ENCODE results near the gene PDE12.

PDE12 gene

DNA sequence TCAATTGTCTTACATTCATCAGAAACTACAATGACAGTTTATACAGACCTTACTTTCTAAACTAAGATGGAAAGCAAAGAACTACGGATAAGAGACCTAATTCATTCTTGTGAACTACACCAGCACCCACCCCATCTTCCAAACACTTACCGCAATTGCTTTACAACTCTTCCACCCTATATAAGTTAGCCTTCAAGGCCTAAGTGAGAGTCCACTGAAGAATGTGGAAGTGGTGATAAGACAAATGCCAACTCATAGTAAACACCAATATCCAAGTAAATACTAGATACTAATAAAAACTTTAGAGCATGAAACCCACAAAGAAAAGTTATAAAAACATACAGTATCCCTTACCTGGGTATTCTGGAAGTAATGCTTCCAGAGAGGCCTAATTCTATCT lies 27.5 kb downstream of the PDE12 start:
- Histone ChIP-seq H3K4me3 (ENCODE audit: low read length in 2 of 2) (no peak overlapping the region), H3K36me3 (ENCODE audit: control insufficient read depth in 2 of 2, insufficient read depth in 2 of 2, low read length in 2 of 2) (peaks cover 0 to 21% of the 10 kb centered on the region in 2 donors), H3K9ac (ENCODE audit: low read depth in 1 of 2, low read length in 2 of 2) (no peak overlapping the region), H3K27ac (ENCODE audit: low read depth in 2 of 2, low read length in 2 of 2) (peak overlapping the region; percentile 62 to 75), H3K27me3 (ENCODE audit: control insufficient read depth in 2 of 2, insufficient read depth in 2 of 2, low read length in 2 of 2) (no peaks in the 10 kb centered on the region), H3K9me3 (ENCODE audit: control insufficient read depth in 2 of 2, low read length in 2 of 2) (no peaks in the 10 kb centered on the region), H3K4me1 (ENCODE audit: control insufficient read depth in 2 of 2, insufficient read depth in 2 of 2, low read length in 2 of 2) (peaks cover 2 to 35% of the 10 kb centered on the region in 2 donors)

DNA sequence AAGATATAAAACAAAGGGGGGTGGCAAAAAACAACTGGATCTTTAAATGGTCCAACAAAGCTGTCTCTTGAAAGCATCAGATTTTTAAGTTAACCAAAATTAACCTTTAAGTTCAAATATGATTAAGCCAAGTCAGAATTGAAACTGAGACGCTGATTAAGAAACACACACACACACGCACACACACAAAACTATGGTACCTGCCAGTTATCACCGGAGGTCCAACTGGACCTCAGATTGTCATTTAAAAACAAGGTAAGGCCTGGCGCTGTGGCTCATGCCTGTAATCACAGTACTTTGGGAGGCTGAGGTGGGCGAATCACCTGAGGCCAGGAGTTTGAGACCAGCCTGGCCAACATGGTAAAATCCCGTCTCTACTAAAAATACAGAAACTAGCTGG lies 30.7 kb downstream of the PDE12 start:
- Histone ChIP-seq H3K9me3 (ENCODE audit: control insufficient read depth in 2 of 2, low read length in 2 of 2) (no peaks in the 10 kb centered on the region), H3K27ac (ENCODE audit: low read depth in 2 of 2, low read length in 2 of 2) (no peak overlapping the region), H3K9ac (ENCODE audit: low read depth in 1 of 2, low read length in 2 of 2) (no peak overlapping the region), H3K27me3 (ENCODE audit: control insufficient read depth in 2 of 2, insufficient read depth in 2 of 2, low read length in 2 of 2) (no peaks in the 10 kb centered on the region), H3K4me3 (ENCODE audit: low read length in 2 of 2) (no peak overlapping the region), H3K36me3 (ENCODE audit: control insufficient read depth in 2 of 2, insufficient read depth in 2 of 2, low read length in 2 of 2) (peaks cover 0 to 12% of the 10 kb centered on the region in 2 donors), H3K4me1 (ENCODE audit: control insufficient read depth in 2 of 2, insufficient read depth in 2 of 2, low read length in 2 of 2) (peaks cover 2 to 20% of the 10 kb centered on the region in 2 donors)

DNA sequence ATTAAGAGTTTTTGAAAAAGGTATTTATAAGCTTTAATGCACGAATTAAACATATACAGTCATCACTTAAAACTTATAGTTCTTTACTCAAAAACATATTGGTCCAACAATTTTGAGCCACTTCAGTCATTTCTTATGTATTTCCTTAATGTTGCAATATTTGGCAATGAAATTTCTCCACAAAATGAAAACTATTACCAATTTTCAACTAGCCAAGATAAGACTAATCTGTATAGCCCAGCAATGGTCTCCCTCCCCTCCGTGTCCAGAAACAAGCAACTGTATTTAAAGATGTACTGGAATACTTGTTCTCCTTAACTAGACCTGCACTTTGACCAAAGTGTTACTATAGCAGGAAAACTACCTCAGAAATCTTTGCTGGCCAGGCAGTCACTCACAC lies 31.8 kb downstream of the PDE12 start:
- Histone ChIP-seq H3K27ac (ENCODE audit: low read depth in 2 of 2, low read length in 2 of 2) (no peak overlapping the region), H3K4me1 (ENCODE audit: control insufficient read depth in 2 of 2, insufficient read depth in 2 of 2, low read length in 2 of 2) (peaks cover 2 to 25% of the 10 kb centered on the region in 2 donors)

DNA sequence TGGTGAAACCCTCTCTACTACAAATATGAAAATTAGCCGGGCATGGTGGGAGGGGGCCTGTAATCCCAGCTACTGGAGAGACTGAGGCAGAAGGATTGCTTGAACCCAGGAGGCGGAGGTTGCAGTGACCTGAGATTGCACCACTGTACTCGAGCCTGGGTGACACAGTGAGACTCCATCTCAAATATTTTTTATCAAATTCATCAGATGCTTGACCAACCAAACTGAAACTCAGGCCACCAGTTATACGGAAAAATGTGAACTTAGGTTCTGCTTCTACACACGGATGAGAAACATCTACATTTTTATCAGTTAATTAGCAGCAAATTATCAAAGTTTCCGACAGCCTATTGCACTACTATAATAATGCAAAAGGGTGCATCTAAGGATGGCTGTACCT lies 36.2 kb downstream of the PDE12 start:
- H3K4me3 ChIP-seq (ENCODE audit: low read length in 2 of 2) = no peak overlapping the region
- no peak overlapping the region for H3K27ac ChIP-seq (ENCODE audit: low read depth in 2 of 2, low read length in 2 of 2)
- no peak overlapping the region for H3K9ac ChIP-seq (ENCODE audit: low read depth in 1 of 2, low read length in 2 of 2)
- H3K27me3 ChIP-seq (ENCODE audit: control insufficient read depth in 2 of 2, insufficient read depth in 2 of 2, low read length in 2 of 2) = no peaks in the 10 kb centered on the region
- H3K9me3 ChIP-seq (ENCODE audit: control insufficient read depth in 2 of 2, low read length in 2 of 2) = no peaks in the 10 kb centered on the region
- peaks cover 3 to 24% of the 10 kb centered on the region in 2 donors for H3K4me1 ChIP-seq (ENCODE audit: control insufficient read depth in 2 of 2, insufficient read depth in 2 of 2, low read length in 2 of 2)
- peaks cover 3 to 5% of the 10 kb centered on the region in 2 donors for H3K36me3 ChIP-seq (ENCODE audit: control insufficient read depth in 2 of 2, insufficient read depth in 2 of 2, low read length in 2 of 2)

More for the DNA sequence above, 31.8 kb downstream of the PDE12 start:
- H3K9me3 ChIP-seq (ENCODE audit: control insufficient read depth in 2 of 2, low read length in 2 of 2) = no peaks in the 10 kb centered on the region
- H3K36me3 ChIP-seq (ENCODE audit: control insufficient read depth in 2 of 2, insufficient read depth in 2 of 2, low read length in 2 of 2) = peaks cover 0 to 13% of the 10 kb centered on the region in 2 donors
- no peak overlapping the region for H3K9ac ChIP-seq (ENCODE audit: low read depth in 1 of 2, low read length in 2 of 2)
- no peaks in the 10 kb centered on the region for H3K27me3 ChIP-seq (ENCODE audit: control insufficient read depth in 2 of 2, insufficient read depth in 2 of 2, low read length in 2 of 2)
- H3K4me3 ChIP-seq (ENCODE audit: low read length in 2 of 2) = no peak overlapping the region

DNA sequence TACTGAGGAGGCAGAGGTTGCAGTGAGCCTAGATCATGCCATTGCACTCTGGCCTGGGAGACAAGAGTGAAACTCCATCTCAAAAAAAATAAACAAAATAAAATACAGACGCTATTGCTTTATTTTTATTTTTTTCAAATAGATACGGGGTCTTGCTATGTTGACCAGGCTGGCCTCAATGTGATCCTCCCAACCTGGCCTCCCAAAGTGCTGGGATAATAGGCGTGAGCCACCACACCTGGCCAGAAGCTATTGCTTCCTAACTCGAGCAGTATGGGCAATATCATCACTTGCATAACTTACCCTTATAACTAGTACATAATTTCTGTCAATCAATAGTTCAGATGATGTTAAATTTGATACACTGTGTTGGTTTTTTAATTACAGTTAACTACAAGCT lies 38.1 kb downstream of the PDE12 start:
- Histone ChIP-seq H3K4me1 (ENCODE audit: control insufficient read depth in 2 of 2, insufficient read depth in 2 of 2, low read length in 2 of 2) (peaks cover 3 to 23% of the 10 kb centered on the region in 2 donors), H3K9me3 (ENCODE audit: control insufficient read depth in 2 of 2, low read length in 2 of 2) (no peaks in the 10 kb centered on the region), H3K4me3 (ENCODE audit: low read length in 2 of 2) (peak overlapping the region in 1 of 2 donors; percentile 29), H3K36me3 (ENCODE audit: control insufficient read depth in 2 of 2, insufficient read depth in 2 of 2, low read length in 2 of 2) (peaks cover 3% of the 10 kb centered on the region in 2 donors), H3K9ac (ENCODE audit: low read depth in 1 of 2, low read length in 2 of 2) (no peak overlapping the region), H3K27me3 (ENCODE audit: control insufficient read depth in 2 of 2, insufficient read depth in 2 of 2, low read length in 2 of 2) (no peaks in the 10 kb centered on the region), H3K27ac (ENCODE audit: low read depth in 2 of 2, low read length in 2 of 2) (no peak overlapping the region)

DNA sequence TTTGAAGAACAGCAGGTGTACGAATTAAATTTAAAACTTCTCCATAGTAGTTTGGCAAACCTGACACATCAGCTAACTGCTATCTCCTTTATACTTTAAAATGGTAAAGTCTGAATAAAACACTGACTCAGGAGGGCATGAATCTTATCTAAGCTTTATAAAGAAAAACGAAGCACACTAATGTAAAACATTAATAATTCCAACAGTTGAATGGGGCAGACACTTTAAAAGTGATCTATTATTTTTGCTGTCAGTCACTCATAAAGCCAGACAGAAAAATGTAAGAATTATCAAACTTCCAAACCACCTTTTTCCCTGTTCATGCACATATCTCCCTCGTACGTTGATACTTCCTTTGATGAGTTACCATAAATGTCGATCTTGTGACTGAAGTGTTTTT lies 38.5 kb downstream of the PDE12 start:
- Histone ChIP-seq H3K27ac (ENCODE audit: low read depth in 2 of 2, low read length in 2 of 2) (peak overlapping the region in 1 of 2 donors; percentile 99), H3K27me3 (ENCODE audit: control insufficient read depth in 2 of 2, insufficient read depth in 2 of 2, low read length in 2 of 2) (no peaks in the 10 kb centered on the region), H3K4me3 (ENCODE audit: low read length in 2 of 2) (peak overlapping the region; percentile 98 to 100), H3K36me3 (ENCODE audit: control insufficient read depth in 2 of 2, insufficient read depth in 2 of 2, low read length in 2 of 2) (peaks cover 2 to 3% of the 10 kb centered on the region in 2 donors), H3K9ac (ENCODE audit: low read depth in 1 of 2, low read length in 2 of 2) (peak overlapping the region in 1 of 2 donors; percentile 99), H3K4me1 (ENCODE audit: control insufficient read depth in 2 of 2, insufficient read depth in 2 of 2, low read length in 2 of 2) (peaks cover 3 to 24% of the 10 kb centered on the region in 2 donors), H3K9me3 (ENCODE audit: control insufficient read depth in 2 of 2, low read length in 2 of 2) (no peaks in the 10 kb centered on the region)

DNA sequence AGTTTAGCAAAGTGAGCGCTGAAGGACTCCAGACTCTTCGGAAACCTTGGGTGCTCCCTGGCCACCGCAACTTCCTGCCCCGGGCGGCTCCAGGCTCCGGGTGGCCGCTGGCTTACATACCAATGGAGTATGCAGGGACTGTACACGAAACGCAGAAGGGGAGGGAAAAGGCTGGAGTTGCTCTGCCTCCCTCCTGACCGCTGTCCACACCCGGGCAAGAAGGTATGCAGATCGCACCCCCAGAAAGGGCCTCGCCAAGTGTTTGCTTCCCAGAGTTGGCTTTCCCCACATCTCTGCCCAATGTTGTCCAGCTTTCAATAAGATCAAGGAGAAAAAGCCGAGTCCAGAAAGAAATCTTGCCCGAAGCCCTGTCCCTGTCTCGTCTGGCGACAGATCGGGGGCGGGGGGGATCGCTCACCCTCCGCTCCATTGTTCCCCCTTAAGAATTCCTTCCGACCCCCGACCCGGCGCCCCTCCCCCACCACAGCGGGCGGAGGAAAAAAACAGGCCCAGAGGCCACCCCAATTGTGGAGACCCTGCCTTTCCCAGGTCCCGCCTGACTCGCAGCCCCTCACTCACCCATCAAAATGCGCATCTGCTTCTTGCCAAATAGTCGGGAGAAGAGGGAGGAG lies 40.5 kb downstream of the PDE12 start:
- Histone ChIP-seq H3K36me3 (ENCODE audit: control insufficient read depth in 2 of 2, insufficient read depth in 2 of 2, low read length in 2 of 2) (peaks cover 3 to 5% of the 10 kb centered on the region in 2 donors), H3K9ac (ENCODE audit: low read depth in 1 of 2, low read length in 2 of 2) (peak overlapping the region; percentile 99 to 100), H3K4me1 (ENCODE audit: control insufficient read depth in 2 of 2, insufficient read depth in 2 of 2, low read length in 2 of 2) (peaks cover 3 to 24% of the 10 kb centered on the region in 2 donors), H3K4me3 (ENCODE audit: low read length in 2 of 2) (peak overlapping the region; percentile 98 to 100), H3K9me3 (ENCODE audit: control insufficient read depth in 2 of 2, low read length in 2 of 2) (no peaks in the 10 kb centered on the region), H3K27me3 (ENCODE audit: control insufficient read depth in 2 of 2, insufficient read depth in 2 of 2, low read length in 2 of 2) (no peaks in the 10 kb centered on the region), H3K27ac (ENCODE audit: low read depth in 2 of 2, low read length in 2 of 2) (peak overlapping the region; percentile 99 to 100)

DNA sequence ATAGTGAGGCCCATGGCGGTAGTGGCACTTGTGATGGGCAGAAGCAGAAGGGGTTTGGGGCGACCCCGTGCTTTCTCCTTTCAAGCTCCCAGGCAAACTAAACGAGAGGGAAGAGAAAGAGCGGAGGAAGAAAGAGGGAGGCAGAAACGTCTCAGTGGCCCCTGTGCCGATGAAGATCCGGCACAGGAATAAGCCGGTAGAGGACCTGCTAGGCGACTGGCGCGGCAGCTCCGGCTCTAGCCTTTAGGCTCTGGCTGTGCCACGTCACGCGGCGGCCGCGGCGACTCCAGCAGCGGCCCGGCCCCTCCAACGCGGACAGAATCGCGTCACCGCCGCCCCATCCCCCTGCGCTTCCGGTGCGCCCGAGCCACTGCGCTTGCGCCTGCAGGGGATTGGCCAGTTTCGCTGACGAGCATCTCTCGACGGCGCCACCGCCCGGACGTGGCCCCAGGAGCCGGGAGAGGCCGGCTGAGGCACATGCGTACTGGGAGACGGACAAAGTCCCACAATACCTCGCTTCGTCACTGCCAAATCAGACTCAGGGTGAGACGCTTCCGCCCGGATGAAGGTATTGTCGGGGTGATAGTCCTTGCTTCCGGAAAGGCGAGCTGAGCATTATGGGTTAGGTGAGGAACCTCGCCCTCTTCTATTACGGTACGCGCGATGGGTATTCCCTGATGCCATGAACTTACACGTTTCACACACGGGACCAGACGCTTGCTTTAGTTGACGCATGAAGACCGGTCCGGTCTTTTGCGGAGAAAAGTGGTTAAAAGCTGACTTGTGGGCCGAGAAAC lies 41.3 kb downstream of the PDE12 start, which contains the start of gene ARF4:
TSS of gene ARF4 (minus strand) at position 218 of the 797 bp plus-strand sequence. CDS start at position 14, 204 bp downstream.
- no peaks in the 10 kb centered on the region for H3K9me3 ChIP-seq (ENCODE audit: control insufficient read depth in 2 of 2, low read length in 2 of 2)
- no peaks in the 10 kb centered on the region for H3K27me3 ChIP-seq (ENCODE audit: control insufficient read depth in 2 of 2, insufficient read depth in 2 of 2, low read length in 2 of 2)
- peak within 1 kb of the TSS; percentile 99 to 100 for H3K27ac ChIP-seq (ENCODE audit: low read depth in 2 of 2, low read length in 2 of 2)
- H3K4me3 ChIP-seq (ENCODE audit: low read length in 2 of 2) = peak within 1 kb of the TSS; percentile 98 to 100
- peaks cover 3 to 20% of the 10 kb centered on the region in 2 donors for H3K4me1 ChIP-seq (ENCODE audit: control insufficient read depth in 2 of 2, insufficient read depth in 2 of 2, low read length in 2 of 2)
- H3K9ac ChIP-seq (ENCODE audit: low read depth in 1 of 2, low read length in 2 of 2) = peak within 1 kb of the TSS; percentile 99 to 100
- peaks cover 3 to 4% of the 10 kb centered on the region in 2 donors for H3K36me3 ChIP-seq (ENCODE audit: control insufficient read depth in 2 of 2, insufficient read depth in 2 of 2, low read length in 2 of 2)

DNA sequence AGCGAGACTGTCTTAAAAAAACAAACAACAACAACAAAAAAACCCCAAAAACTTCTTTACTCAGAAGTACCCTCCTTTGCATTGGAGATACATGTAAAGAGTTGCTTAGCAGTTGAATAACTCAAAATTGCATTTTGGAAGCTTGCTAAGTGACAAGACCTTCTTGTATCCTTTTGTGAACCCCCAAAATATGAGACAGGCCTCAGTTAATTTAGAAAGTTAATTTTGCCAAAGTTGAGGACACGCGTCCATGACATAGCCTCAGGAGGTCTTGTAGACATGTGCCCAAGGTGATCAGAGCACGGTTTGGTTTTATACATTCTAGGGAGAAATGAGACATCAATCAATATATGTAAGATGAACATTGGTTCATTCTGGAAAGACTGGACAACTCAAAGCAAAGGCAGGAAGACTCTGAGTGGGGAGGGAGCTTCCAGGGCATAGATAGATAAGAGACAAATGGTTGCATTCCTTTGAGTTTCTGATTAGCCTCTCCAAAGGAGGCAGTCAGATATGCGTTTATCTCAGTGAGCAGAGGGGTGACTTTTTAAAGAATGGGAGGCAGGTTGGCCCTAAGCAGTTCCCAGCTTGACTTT lies 42.8 kb downstream of the PDE12 start:
- Histone ChIP-seq H3K9me3 (ENCODE audit: control insufficient read depth in 2 of 2, low read length in 2 of 2) (no peaks in the 10 kb centered on the region), H3K4me3 (ENCODE audit: low read length in 2 of 2) (peak overlapping the region; percentile 98), H3K27ac (ENCODE audit: low read depth in 2 of 2, low read length in 2 of 2) (peak overlapping the region; percentile 96 to 99), H3K9ac (ENCODE audit: low read depth in 1 of 2, low read length in 2 of 2) (peak overlapping the region; percentile 93 to 96), H3K4me1 (ENCODE audit: control insufficient read depth in 2 of 2, insufficient read depth in 2 of 2, low read length in 2 of 2) (peaks cover 3 to 10% of the 10 kb centered on the region in 2 donors), H3K27me3 (ENCODE audit: control insufficient read depth in 2 of 2, insufficient read depth in 2 of 2, low read length in 2 of 2) (no peaks in the 10 kb centered on the region), H3K36me3 (ENCODE audit: control insufficient read depth in 2 of 2, insufficient read depth in 2 of 2, low read length in 2 of 2) (peaks cover 0 to 2% of the 10 kb centered on the region in 2 donors)

DNA sequence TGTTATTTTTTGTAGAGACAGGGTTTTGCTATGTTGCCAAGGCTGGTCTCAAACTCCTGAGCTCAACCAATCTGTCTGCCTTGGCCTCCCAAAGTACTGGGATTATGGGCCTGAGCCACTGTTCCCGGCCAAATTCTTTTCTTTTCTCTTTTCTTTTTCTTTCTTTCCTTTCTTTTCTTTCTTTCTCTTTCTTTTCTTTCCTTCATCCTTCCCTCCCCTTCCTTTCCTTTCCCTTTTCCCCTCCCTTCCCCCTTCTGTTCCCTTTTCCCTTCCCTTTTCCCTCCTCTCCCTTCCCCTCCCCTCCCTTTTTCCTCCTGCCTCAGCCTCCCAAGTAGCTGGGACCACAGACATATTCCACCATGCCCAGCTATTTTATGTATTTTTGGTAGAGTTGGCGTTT lies 44.1 kb downstream of the PDE12 start:
- Histone ChIP-seq H3K9me3 (ENCODE audit: control insufficient read depth in 2 of 2, low read length in 2 of 2) (no peaks in the 10 kb centered on the region), H3K4me1 (ENCODE audit: control insufficient read depth in 2 of 2, insufficient read depth in 2 of 2, low read length in 2 of 2) (peaks cover 0 to 5% of the 10 kb centered on the region in 2 donors), H3K36me3 (ENCODE audit: control insufficient read depth in 2 of 2, insufficient read depth in 2 of 2, low read length in 2 of 2) (peaks cover 0 to 2% of the 10 kb centered on the region in 2 donors), H3K9ac (ENCODE audit: low read depth in 1 of 2, low read length in 2 of 2) (no peak overlapping the region), H3K4me3 (ENCODE audit: low read length in 2 of 2) (no peak overlapping the region), H3K27me3 (ENCODE audit: control insufficient read depth in 2 of 2, insufficient read depth in 2 of 2, low read length in 2 of 2) (no peaks in the 10 kb centered on the region), H3K27ac (ENCODE audit: low read depth in 2 of 2, low read length in 2 of 2) (no peak overlapping the region)
